Vagina (tissue), 2 donors: ENCODE data around the gene RB1.

Source experiments
- POLR2A ChIP-seq, 2 donors: fragments of 450-650 bp; IDR thresholded peaks; one replicate each; pipeline ENCODE4 v1.6.1; 2017; ENCODE audit warnings: antibody characterized with exemption in 2 of 2, mild to moderate bottlenecking in 2 of 2, moderate library complexity in 2 of 2
- POLR2AphosphoS5 ChIP-seq, 2 donors: sonication (generic); formaldehyde crosslinking; IDR thresholded peaks; one replicate each; pipeline ENCODE4 v1.9.0; 2017; ENCODE audit warnings: antibody characterized with exemption in 2 of 2, mild to moderate bottlenecking in 2 of 2, low read depth in 1 of 2; ENCODE audit not compliant: insufficient read depth in 1 of 2
- TF ChIP-seq, protein P1 (sequence below), 3 experiments: fragments of 450-650 bp in 2 of 3; fragments of 200-600 bp in 1 of 3; sonication (generic) in 1 of 3; IDR thresholded peaks; one replicate each; pipeline ENCODE4 v1.5.1; 2017 to 2019; ENCODE audit warnings: antibody characterized with exemption in 3 of 3, mild to moderate bottlenecking in 2 of 3, moderate library complexity in 2 of 3

DNA sequence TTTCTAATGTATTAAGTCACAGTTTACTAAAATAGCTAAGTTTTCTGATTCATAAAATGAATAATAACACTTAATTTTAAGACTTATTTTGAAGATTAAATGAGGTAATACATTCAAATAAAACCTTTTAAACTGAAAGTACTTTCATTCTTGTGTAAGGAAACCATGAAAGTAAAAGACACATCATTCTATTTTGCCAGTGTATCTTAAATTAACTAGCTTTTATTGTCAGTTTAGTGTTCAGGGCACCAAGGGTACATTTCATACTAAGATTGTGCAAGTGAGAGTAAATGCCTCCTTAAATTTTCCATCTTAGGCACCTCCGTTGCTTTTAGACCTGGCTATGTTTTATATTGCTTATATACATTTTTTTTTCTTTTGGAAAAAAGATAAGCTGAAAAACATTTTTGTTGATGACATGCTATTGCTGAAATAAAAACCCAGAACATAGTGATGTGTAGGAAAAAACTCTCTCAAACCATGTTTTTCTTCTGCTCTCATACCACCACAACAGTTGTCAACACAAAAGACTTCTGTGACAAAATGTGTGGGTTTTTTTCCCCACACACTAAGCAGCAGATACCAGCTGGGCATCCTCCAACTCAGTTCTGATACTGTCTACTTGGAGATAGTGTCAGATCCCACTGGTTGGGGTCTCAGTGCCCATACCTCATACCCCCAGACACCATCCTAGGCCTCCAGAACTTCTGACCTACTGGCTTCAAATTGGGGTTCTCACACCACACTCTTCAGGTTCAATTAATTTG lies 140.1 kb downstream of the RB1 start:
- TF ChIP-seq POLR2A (IDR thresholded peaks at IDR 0.05) (no peak), POLR2AphosphoS5 (IDR thresholded peaks at IDR 0.05; ENCODE audit: insufficient read depth in 1 of 2, low read depth in 1 of 2) (no peak)
- TF ChIP-seq, protein P1, sequence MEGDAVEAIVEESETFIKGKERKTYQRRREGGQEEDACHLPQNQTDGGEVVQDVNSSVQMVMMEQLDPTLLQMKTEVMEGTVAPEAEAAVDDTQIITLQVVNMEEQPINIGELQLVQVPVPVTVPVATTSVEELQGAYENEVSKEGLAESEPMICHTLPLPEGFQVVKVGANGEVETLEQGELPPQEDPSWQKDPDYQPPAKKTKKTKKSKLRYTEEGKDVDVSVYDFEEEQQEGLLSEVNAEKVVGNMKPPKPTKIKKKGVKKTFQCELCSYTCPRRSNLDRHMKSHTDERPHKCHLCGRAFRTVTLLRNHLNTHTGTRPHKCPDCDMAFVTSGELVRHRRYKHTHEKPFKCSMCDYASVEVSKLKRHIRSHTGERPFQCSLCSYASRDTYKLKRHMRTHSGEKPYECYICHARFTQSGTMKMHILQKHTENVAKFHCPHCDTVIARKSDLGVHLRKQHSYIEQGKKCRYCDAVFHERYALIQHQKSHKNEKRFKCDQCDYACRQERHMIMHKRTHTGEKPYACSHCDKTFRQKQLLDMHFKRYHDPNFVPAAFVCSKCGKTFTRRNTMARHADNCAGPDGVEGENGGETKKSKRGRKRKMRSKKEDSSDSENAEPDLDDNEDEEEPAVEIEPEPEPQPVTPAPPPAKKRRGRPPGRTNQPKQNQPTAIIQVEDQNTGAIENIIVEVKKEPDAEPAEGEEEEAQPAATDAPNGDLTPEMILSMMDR (IDR thresholded peaks at IDR 0.05), result no peak
